Measurements from ENCODE around the gene ZNF724. TPM values are rescaled to one million over a fixed set of nuclear protein-coding genes. Genes with fewer than 3 reads are reported as not detected.
"Not testable (repeated sequence)": the region's sequence is repeated elsewhere in the genome, so short reads cannot be mapped to it uniquely, and the experiment has no call there.

The ZNF724 gene
- total RNA-seq, 2 donors from 2014 or later: 1.4 TPM

DNA sequence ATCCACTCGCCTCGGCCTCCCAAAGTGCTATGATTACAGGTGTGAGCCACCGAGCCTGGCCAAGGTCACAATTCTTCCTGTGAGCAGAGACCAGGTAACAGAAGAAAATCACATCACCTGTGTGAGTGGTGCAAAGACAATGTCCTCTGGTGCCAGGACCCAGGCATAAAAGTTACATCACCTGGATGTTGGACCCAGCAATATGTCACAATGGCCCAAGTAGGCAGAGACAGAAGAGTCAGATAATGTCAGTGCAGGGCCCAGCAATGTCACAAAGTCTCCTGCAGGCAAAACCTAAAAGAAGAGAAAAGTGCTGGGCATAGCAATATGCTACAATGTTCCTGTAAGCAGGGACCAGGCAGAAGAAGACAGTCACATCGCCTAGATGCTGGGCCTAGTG is 5.5 kb upstream of the ZNF724 start:
- intact Hi-C loops (cut with DNase I): no loop called here
- DNase-seq (ENCODE audit: low spot score): no peak

GRCh38 chr19:23254141-23254910 is 4.1 kb upstream of the ZNF724 start:
- DNase-seq (ENCODE audit: low spot score): no peak
- intact Hi-C loops (cut with DNase I): no loop called here

- intact Hi-C loops (cut with DNase I): not testable (repeated sequence)
Measured at GRCh38 chr19:23253256-23253655, 3.1 kb upstream of the ZNF724 start.

DNA sequence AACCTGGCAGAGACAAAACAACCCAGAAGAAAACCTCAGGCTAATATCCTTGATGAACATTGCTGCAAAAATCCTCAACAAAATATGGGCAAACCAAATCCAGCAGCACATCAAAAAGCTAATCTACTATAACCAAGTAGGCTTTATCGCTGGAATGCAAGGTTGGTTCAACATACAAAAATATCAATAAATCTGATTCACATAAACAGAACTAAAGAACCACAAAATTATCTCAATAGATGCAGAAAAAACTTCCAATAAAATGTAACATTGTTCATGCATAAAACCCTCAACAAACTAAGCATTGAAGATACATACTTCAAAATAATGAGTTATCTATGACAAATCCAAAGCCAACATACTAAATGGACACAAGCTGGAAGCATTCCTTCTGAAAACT is 8.8 kb downstream of the ZNF724 start:
- intact Hi-C loops (cut with DNase I): no loop called here
- DNase-seq (ENCODE audit: low spot score): no peak

More at GRCh38 chr19:23253256-23253655, 3.1 kb upstream of the ZNF724 start:
- DNase-seq (ENCODE audit: low spot score): not testable (repeated sequence)

- DNase-seq (ENCODE audit: low spot score): no peak
- intact Hi-C loops (cut with DNase I): no loop called here
Measured at GRCh38 chr19:23222998-23223652, 27.1 kb downstream of the ZNF724 start.

DNA sequence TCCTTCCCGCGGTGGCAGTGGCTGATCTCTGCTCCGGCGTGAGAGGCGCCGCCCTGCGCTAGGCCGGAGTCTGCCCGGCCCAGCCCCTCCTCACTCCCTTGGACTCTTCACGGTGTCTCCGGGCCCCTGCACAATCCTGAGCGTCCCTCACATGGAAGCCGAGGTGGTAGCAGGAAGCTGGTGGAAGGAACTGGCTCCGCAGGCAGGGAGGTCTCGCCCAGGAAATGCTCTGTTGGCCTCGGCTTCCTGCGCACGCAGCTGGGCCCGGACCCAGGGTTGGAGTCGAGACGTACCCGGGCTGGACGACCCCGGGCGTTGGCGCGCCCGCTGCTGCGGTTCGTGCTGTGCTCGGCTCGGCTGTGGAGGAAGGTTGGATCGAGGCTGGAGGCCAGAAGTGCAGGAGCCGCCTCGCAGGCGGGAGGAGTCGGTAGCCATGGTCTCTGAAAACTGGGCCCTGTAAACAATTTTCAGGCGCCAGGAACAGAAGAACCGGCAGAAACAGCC is 46.3 kb downstream of the ZNF724 start:
- intact Hi-C loops (cut with DNase I): no loop called here
- DNase-seq (ENCODE audit: low spot score): peak; percentile 82

GRCh38 chr19:23190341-23190740 is 59.9 kb downstream of the ZNF724 start:
- intact Hi-C loops (cut with DNase I): no loop called here
- no peak for DNase-seq (ENCODE audit: low spot score)

- intact Hi-C loops (cut with DNase I): no loop called here
- DNase-seq (ENCODE audit: low spot score): no peak
Measured at GRCh38 chr19:23183251-23183650, 66.9 kb downstream of the ZNF724 start.

Other genes with a start within 250 kb of the ZNF724 start
- gene ZNF728, start 247.2 kb downstream of the ZNF724 start, total RNA-seq: 1 to 10 TPM; 3.9 TPM
- gene ZNF730, start 133.4 kb downstream of the ZNF724 start, total RNA-seq: 1 to 10 TPM in 1 of 2 donors, under 1 TPM in 1; 0.33 to 1.0 TPM
- 10 to 100 TPM; 43.0 to 48.0 TPM for gene ZNF91, start 145.1 kb upstream of the ZNF724 start, total RNA-seq

Data from posterior vena cava (tissue), 2 donors.